Mucosa of descending colon (tissue), 3 donors: ENCODE data around the gene MAP3K5. TPM values are rescaled to one million over a fixed set of nuclear protein-coding genes. Genes with fewer than 3 reads are reported as not detected.

Experiments
- ATAC-seq: fragments of 200-7000 bp; cut with Tn5 transposase; one replicate; pipeline ENCODE4 v1.9.1; 2020; ENCODE audit warnings: mild to moderate bottlenecking, moderate library complexity
- DNase-seq, 3 donors: peaks; one replicate each; pipeline ENCODE4 v3.0.0-alpha.2; 2020
- H3K36me3 ChIP-seq: fragments of 200-600 bp; one replicate; pipeline ENCODE4 v1.8.0; 2021; ENCODE audit warnings: low read depth, mild to moderate bottlenecking
- H3K4me1 ChIP-seq: fragments of 200-600 bp; one replicate; pipeline ENCODE4 v1.8.0; 2021; ENCODE audit warnings: low read depth, mild to moderate bottlenecking
- H3K4me3 ChIP-seq: fragments of 200-600 bp; one replicate; pipeline ENCODE4 v1.8.0; 2021; ENCODE audit warnings: mild to moderate bottlenecking
- H3K9me3 ChIP-seq: fragments of 200-600 bp; one replicate; pipeline ENCODE4 v1.8.0; 2021; ENCODE audit warnings: mild to moderate bottlenecking
- intact Hi-C, 2 donors: fragments of 100-400 bp; cut with DNase I in 1 of 2; cut with micrococcal nuclease in 1 of 2; formaldehyde crosslinking; loops; one replicate each; pipeline versions ENCODE4 v1.11.0 to v1.11.1; 2022; cut with DNase I, micrococcal nuclease
- total RNA-seq, 3 donors: library from RNA; stranded (reverse); fragmentation: NEBNext Ultra II Directional in 2 of 3; extraction: Animal tissue kit (Norgen Biotek cat#: 25700) in 2 of 3; gene quantifications; one replicate each; pipeline versions ENCODE4 v1.2.1 to v1.2.4, GENCODE V29; 2021 to 2023
- TF ChIP-seq, protein P1 (sequence below): fragments of 200-600 bp; IDR thresholded peaks from one replicate; pipeline ENCODE4 v1.8.0; 2022; ENCODE audit warnings: antibody characterized with exemption, mild to moderate bottlenecking
- donor health status: DM: no; HTN: no; CAD: no; lungs with moderate emphysema.
- donor health status: DM: no; HTN: no; CAD: no.
- donor health status: DM: no; HTN: yes; CAD: no.

The MAP3K5 gene
- total RNA-seq, 3 donors from 2014 or later: 12.6 to 18.2 (median 16.3) TPM

DNA sequence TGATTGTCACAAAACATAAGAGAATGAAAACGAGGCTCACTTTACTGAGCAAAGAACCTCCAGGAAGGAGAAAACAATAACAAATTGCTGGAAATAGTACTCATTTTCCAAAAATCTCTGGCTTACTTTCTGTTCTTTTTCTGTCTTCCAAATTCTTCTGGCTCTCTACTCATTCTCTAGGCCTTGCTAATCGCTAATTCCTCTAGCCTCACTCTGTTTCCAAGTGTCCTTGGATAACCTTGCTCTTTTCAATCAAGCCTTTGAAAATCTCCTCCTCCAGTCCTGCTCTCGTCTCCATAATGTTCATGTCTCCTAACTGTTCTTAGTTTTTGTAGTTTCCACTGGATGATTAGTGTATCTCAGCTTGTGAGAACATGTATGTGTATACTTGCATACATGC is 145.9 kb downstream of the MAP3K5 start:
- TF ChIP-seq, protein P1, sequence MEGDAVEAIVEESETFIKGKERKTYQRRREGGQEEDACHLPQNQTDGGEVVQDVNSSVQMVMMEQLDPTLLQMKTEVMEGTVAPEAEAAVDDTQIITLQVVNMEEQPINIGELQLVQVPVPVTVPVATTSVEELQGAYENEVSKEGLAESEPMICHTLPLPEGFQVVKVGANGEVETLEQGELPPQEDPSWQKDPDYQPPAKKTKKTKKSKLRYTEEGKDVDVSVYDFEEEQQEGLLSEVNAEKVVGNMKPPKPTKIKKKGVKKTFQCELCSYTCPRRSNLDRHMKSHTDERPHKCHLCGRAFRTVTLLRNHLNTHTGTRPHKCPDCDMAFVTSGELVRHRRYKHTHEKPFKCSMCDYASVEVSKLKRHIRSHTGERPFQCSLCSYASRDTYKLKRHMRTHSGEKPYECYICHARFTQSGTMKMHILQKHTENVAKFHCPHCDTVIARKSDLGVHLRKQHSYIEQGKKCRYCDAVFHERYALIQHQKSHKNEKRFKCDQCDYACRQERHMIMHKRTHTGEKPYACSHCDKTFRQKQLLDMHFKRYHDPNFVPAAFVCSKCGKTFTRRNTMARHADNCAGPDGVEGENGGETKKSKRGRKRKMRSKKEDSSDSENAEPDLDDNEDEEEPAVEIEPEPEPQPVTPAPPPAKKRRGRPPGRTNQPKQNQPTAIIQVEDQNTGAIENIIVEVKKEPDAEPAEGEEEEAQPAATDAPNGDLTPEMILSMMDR: no peak
- Histone ChIP-seq H3K4me3 (no peak overlapping the region), H3K9me3 (no peaks in the 10 kb centered on the region), H3K4me1 (no peaks in the 10 kb centered on the region), H3K36me3 (no peaks in the 10 kb centered on the region)
- DNase-seq (no peak), ATAC-seq (no peak)
- intact Hi-C loops: no loop called here

DNA sequence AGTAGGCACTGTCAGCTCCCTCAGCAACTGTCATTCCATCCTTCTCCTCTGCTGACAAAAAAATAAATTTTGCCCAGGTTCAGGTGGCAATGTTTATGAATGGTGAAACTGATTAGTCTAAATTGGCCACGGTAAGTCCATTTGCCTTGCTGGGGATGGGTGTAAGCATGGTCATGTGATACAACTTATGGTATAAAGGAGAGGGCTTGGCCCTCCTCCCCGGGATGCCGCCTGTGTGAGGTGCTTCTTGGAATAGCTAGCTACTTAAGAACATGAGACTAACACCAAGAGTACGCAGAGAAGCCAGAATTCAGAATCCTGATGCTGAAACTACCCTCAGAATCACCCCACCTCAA is 147.7 kb downstream of the MAP3K5 start:
- Histone ChIP-seq H3K4me1 (no peaks in the 10 kb centered on the region), H3K9me3 (no peaks in the 10 kb centered on the region), H3K36me3 (no peaks in the 10 kb centered on the region), H3K4me3 (no peak overlapping the region)
- ATAC-seq (no peak), DNase-seq (no peak)
- TF ChIP-seq, protein P1: no peak
- intact Hi-C loops: loop anchor here (2.0 to 5.0 kb wide), 2 partner anchors 148 kb away; partner anchors contain the start of gene MAP3K5 (in 2 of the 2)

DNA sequence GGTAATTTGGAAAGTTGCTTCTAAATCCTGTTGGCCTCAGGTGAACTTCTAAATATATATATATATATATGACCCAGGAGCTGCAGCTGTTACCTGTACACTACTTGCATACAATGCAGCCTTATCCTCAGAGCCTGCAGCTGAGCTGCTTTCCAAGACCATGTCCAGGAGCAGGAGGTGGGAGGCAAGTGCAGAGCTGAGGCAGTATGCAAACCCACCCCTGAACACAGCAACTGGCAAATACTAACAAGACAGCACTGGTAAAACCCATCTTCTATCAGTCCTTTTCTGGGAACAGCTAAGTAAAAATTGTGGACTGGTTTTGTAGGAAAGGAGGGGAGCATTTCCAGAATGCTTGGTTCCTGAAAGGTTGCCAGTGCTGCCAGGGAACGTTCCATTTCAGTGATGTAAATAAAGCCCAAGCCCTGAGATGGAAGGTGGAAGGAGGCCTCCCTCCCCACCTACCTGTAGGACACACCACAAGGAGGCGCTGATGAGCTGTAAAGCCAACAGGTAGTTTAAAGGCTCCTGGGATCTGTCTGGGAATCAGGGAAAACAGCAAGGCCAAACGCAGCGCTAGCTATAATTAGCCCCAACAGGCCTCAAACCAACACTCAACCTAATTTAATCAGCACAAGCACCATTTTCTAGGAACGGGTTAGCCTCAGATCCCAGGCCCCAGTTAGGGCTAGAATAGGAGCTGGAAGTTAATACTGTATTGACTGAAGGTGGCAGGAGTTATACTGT is 148.3 kb downstream of the MAP3K5 start:
- TF ChIP-seq, protein P1: peak; percentile 64
- intact Hi-C loops: loop anchor here (2.0 to 5.0 kb wide), 2 partner anchors 148 to 149 kb away; partner anchors contain the start of gene MAP3K5 (in 2 of the 2)
- ATAC-seq (peak; percentile 98), DNase-seq (peak; percentile 72 to 99 (median 89))
- no peaks in the 10 kb centered on the region for H3K4me1 ChIP-seq
- H3K36me3 ChIP-seq: no peaks in the 10 kb centered on the region
- no peaks in the 10 kb centered on the region for H3K9me3 ChIP-seq
- no peak overlapping the region for H3K4me3 ChIP-seq

DNA sequence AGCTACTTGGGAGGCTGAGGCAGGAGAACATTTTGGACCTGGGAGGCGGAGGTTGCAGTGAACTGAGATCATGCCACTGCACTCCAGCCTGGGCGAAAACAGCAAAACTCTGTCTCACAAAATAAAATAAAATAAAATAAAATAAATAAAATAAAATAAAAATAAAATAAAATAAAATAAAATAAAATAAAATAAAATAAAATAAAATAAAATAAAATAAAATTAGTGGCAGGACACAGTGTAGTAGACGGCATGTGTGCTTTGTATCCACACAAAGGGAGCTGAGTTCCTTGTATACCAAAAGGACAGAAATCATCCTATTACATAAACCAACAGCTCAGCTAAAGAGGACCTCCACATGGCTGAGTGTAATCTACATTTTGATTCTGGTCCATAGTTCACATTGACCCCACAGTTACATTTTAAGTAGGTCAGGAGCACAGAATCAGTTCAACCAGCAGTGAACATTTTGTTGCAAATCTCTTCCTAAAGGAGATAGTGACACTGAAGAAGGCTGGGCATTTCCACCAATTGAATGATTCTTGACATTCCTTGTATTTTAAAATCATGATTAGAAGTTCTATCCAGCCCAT is 150.3 kb downstream of the MAP3K5 start:
- TF ChIP-seq, protein P1: no peak
- no peak for DNase-seq
- Histone ChIP-seq H3K36me3 (no peaks in the 10 kb centered on the region), H3K4me3 (no peak overlapping the region), H3K9me3 (no peaks in the 10 kb centered on the region), H3K4me1 (no peaks in the 10 kb centered on the region)
- intact Hi-C loops: loop anchor here in 1 of 2 donors (5.0 kb wide), 1 partner anchor 150 kb away; the partner anchor contains the start of gene MAP3K5
- no peak for ATAC-seq

DNA sequence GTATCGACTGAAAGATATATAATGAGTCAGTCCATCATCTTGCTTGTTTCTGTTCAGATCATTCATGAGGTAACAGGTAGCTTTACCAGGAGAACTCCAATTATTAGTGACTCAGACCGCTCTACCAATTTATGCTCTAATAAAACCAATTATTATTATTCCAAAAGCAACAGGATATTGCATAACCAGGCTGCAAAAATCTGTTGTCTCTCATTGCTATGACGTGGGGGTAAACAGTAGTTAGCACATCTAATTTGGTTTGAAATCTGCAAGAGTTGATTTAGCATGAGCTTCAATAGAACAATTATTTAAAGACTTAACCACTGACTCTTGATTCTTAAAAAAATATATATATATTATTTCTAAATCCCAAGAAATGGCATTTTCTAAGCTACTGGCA is 151.1 kb downstream of the MAP3K5 start:
- Histone ChIP-seq H3K4me3 (no peak overlapping the region), H3K36me3 (no peaks in the 10 kb centered on the region), H3K9me3 (no peaks in the 10 kb centered on the region), H3K4me1 (no peaks in the 10 kb centered on the region)
- no peak for DNase-seq
- TF ChIP-seq, protein P1: no peak
- intact Hi-C loops: loop anchor here in 1 of 2 donors (5.0 kb wide), 1 partner anchor 151 kb away; the partner anchor contains the start of gene MAP3K5
- ATAC-seq: no peak
